MM.1S (cell line): ENCODE data around the gene GAS7.

Source experiments
- CTCF ChIP-seq: fragments of 300-600 bp; sonication (generic); IDR thresholded peaks from 2 replicates; pipeline ENCODE4 v1.5.1; 2016; ENCODE audit warnings: antibody characterized with exemption, low read length, mixed read lengths
- EZH2 ChIP-seq: fragments of 300-600 bp; sonication (generic); optimal IDR thresholded peaks from 2 replicates; pipeline ENCODE3; 2017; ENCODE audit warnings: low read depth, mild to moderate bottlenecking, antibody characterized with exemption, low read length, mixed read lengths

GRCh38 chr17:10089196-10089804 is 109.1 kb downstream of the GAS7 start:
- TF ChIP-seq CTCF (no peak), EZH2 (no peak)
